GM12864 (cell line): ENCODE results near the gene TRIM56.
A peak's percentile ranks its signal among the peaks of the same experiment; 100 is the strongest.

Experiments used
- DNase-seq: peaks from one replicate; pipeline ENCODE4 v3.0.0-alpha.2; 2011; ENCODE audit warnings: low read depth
- H3K4me3 ChIP-seq: 2 replicates; pipeline ENCODE4 v1.5.1; 2011; ENCODE audit warnings: mild to moderate bottlenecking, low read depth, low read length, control low read depth
- CTCF ChIP-seq: IDR thresholded peaks from 2 replicates; pipeline ENCODE4 v1.5.1; 2011; ENCODE audit warnings: low read depth, mild to moderate bottlenecking, moderate library complexity, low read length, control low read depth, inconsistent platforms; ENCODE audit errors: missing control alignments

The TRIM56 gene

GRCh38 chr7:101137651-101138212 lies 52.5 kb downstream of the TRIM56 start:
- no peak for TF ChIP-seq CTCF
- no peak for DNase-seq
- H3K4me3 ChIP-seq: no peak overlapping the region

GRCh38 chr7:101138213-101138870 lies 53.1 kb downstream of the TRIM56 start:
- H3K4me3 ChIP-seq: no peak overlapping the region
- peak; percentile 59 for DNase-seq
- TF ChIP-seq CTCF: peak; percentile 77

- H3K4me3 ChIP-seq: no peak overlapping the region
- TF ChIP-seq CTCF: no peak
- no peak for DNase-seq
Measured at GRCh38 chr7:101140339-101140699, 55.0 kb downstream of the TRIM56 start.

- TF ChIP-seq CTCF: no peak
- no peak for DNase-seq
- no peak overlapping the region for H3K4me3 ChIP-seq
Measured at GRCh38 chr7:101140746-101141382, 55.6 kb downstream of the TRIM56 start.
